GM19193 (cell line): ENCODE results near the gene SAP30BP.

Experiments used
- POLR2A ChIP-seq: IDR thresholded peaks from 4 replicates; pipeline ENCODE4 v1.6.1; 2011; ENCODE audit not compliant: insufficient read depth, insufficient read length; ENCODE audit errors: extremely low read depth

Gene SAP30BP

DNA sequence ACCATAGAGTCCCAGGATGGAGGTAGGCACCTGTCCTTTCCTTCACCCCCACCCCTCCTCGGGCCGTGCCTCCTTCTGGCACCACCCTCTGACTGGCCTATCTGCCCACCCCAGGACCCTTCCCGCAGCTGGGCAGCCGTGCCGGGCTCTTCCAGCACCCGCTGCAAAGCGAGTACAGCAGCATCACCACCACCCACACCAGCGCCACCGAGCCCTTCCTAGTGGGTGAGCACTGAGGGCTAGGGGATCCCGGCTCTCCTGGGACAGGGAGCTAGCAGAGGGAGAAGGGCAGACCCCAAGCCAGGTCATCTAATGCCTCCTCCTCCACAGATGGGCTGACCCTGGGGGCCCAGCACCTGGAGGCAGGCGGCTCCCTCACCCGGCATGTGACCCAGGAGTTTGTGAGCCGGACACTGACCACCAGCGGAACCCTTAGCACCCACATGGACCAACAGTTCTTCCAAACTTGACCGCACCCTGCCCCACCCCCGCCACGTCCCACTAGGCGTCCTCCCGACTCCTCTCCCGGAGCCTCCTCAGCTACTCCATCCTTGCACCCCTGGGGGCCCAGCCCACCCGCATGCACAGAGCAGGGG lies 90.0 kb downstream of the SAP30BP start:
- TF ChIP-seq POLR2A: no peak
